Pancreas (tissue), 10 donors: ENCODE data around the gene APOL3. TPM values are rescaled to one million over a fixed set of nuclear protein-coding genes. Genes with fewer than 3 reads are reported as not detected.

Experiments used
- ATAC-seq, 4 donors: fragments of 200-7000 bp; cut with Tn5 transposase; one replicate each; pipeline versions ENCODE4 v1.8.0 to v1.9.1; 2020; ENCODE audit warnings: mild to moderate bottlenecking in 4 of 4, moderate library complexity in 4 of 4
- DNase-seq, 6 donors: peaks; one replicate each; pipeline ENCODE4 v3.0.0-alpha.2; 2020
- FAIRE-seq: peaks from 2 replicates; lab custom pipeline; 2012; peaks lifted over from hg19 to GRCh38; lab: Jason Lieb, UNC
- H3K27ac ChIP-seq, 4 donors: fragments of 200-600 bp; sonication (generic); 1 replicate in 3 of 4; 2 replicates in 1 of 4; pipeline versions ENCODE4 v1.5.0 to v1.8.0; 2020
- H3K27me3 ChIP-seq, 4 donors: fragments of 200-600 bp; one replicate each; pipeline ENCODE4 v1.8.0; 2021
- H3K36me3 ChIP-seq, 3 donors: fragments of 200-600 bp; sonication (generic) in 1 of 3; one replicate each; pipeline versions ENCODE4 v1.5.0 to v1.8.0; 2020 to 2021
- H3K4me1 ChIP-seq, 3 donors: fragments of 200-600 bp; one replicate each; pipeline ENCODE4 v1.8.0; 2021
- H3K4me3 ChIP-seq, 4 donors: fragments of 200-600 bp; sonication (generic) in 2 of 4; one replicate each; pipeline versions ENCODE4 v1.5.0 to v1.8.0; 2020 to 2021
- H3K9me3 ChIP-seq, 4 donors: fragments of 200-600 bp; one replicate each; pipeline ENCODE4 v1.8.0; 2021
- WGBS, 2 donors: extraction: QIAGEN DNeasy Blood & Tissue Kit; methylation state at CpG; one replicate each; pipeline ENCODE4 v1.1.7; 2013; 5-methylcytosine and 5-hydroxymethylcytosine counted together
- intact Hi-C, 3 donors: fragments of 100-400 bp; cut with DNase I; formaldehyde crosslinking; loops; one replicate each; pipeline versions ENCODE4 v1.11.1 to v1.14.2; 2022
- polyA plus RNA-seq, 2 donors: library from polyadenylated mRNA; stranded (reverse); fragments of 200-250 nt; gene quantifications; one replicate each; pipeline ENCODE4 v1.2.3, GENCODE V29; 2013
- total RNA-seq, 6 donors: library from RNA; stranded (reverse); fragmentation: NEBNext Ultra II Directional in 4 of 6; extraction: Animal tissue kit (Norgen Biotek cat#: 25700) in 4 of 6; gene quantifications; one replicate each; pipeline versions ENCODE4 v1.2.1 to v1.2.4, GENCODE V29; 2021 to 2023
- TF ChIP-seq, protein P1 (sequence below), 4 donors: fragments of 200-600 bp; sonication (generic) in 3 of 4; IDR thresholded peaks; one replicate each; pipeline versions ENCODE4 v1.5.0 to v1.8.0; 2021; ENCODE audit warnings: antibody characterized with exemption in 4 of 4
- donor health status: healthy with polysubstance abuse.
- donor health status: DM: no; HTN: no; CAD: no; lungs with moderate emphysema.
- donor health status: DM: no; HTN: no; CAD: no.
- donor health status: control.
- donor health status: control.
- donor health status: Bipolar disorder and iron deficiency.
- donor health status: DM: yes; HTN: yes; CAD: no.
- donor health status: DM: no; HTN: no; CAD: no.
- donor health status: DM: no; HTN: no; CAD: no.
- donor health status: DM: yes; HTN: yes; CAD: no.

Gene APOL3
- total and polyA plus RNA-seq, 8 donors = 2.5 to 13.5 (median 5.9) TPM

DNA sequence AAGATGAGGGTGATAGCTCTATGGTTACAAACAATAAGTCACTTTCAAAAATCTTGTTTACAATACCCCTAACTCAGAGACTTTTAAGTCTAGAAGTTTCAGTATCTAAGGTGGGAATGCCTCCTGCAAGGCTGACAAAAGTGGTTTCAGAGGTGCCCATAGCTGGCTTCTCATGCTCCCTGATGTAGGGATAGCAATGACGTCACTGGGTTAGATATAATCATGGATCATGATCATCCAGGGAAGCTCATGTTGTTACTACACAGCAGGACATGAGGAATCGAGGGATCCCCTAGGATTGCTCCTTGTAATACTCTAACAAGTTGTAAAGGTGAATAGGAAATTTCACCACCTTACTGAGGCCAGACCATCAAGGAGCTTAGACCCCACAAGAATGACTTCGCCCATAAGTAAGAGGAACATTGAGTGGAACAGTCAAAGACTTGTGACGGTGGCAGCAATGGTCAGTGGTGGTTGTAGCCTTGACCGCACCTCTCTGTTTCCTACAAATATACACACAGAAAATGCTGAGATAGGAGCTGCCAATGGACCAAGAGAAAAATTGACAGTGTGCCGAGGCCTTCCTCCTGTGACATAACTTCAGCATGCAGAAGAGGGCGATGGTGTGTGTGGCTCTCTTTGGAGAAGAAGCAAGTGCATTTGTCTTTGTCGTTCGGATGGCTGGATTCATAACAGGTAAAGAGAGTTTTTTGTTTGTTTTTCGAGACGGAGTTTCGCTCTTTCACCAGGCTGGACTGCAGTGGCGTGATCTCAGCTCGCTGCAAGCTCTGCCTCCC is 25.5 kb upstream of the APOL3 start:
- Histone ChIP-seq H3K36me3 (no peaks in the 10 kb centered on the region), H3K27ac (no peak overlapping the region), H3K4me1 (no peaks in the 10 kb centered on the region), H3K9me3 (no peaks in the 10 kb centered on the region), H3K27me3 (no peaks in the 10 kb centered on the region), H3K4me3 (no peak overlapping the region)
- 77 to 81% methylated on average over 14 of the region's 14 CpGs for WGBS, 2 donors
- TF ChIP-seq, protein P1, sequence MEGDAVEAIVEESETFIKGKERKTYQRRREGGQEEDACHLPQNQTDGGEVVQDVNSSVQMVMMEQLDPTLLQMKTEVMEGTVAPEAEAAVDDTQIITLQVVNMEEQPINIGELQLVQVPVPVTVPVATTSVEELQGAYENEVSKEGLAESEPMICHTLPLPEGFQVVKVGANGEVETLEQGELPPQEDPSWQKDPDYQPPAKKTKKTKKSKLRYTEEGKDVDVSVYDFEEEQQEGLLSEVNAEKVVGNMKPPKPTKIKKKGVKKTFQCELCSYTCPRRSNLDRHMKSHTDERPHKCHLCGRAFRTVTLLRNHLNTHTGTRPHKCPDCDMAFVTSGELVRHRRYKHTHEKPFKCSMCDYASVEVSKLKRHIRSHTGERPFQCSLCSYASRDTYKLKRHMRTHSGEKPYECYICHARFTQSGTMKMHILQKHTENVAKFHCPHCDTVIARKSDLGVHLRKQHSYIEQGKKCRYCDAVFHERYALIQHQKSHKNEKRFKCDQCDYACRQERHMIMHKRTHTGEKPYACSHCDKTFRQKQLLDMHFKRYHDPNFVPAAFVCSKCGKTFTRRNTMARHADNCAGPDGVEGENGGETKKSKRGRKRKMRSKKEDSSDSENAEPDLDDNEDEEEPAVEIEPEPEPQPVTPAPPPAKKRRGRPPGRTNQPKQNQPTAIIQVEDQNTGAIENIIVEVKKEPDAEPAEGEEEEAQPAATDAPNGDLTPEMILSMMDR (IDR thresholded peaks at IDR 0.05) = no peak
- FAIRE-seq (no peak), ATAC-seq (no peak), DNase-seq (no peak)
- intact Hi-C loops = no loop called here

DNA sequence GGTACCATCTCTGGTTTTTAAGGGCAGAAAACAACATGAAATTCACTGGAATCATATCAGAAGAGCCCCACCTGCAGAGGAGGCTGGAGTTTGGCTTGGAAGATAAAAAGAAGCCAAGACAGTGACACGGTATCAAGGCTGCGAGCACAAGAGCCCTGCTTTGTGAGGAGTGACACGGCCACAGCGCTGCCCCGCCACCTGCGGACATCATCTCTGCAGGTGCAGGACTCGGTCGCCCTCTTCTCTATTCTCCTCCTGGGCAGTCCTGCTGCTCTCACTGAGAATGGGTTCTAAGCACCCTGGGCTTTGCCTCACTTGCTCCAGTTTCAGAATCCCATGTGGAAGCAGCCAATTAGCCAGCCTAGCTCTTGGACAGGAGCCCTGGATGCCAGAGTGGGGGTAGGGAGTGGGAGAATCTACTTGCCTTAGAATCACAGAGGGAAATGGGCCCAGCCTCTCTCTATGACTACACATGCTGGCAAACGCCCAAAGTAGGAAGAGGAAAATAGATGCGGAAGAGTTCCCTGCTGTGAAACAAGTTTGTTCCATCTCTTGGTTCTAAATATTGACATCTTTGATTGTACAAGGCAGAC is 24.0 kb upstream of the APOL3 start:
- 75 to 76% methylated on average over 10 of the region's 10 CpGs for WGBS, 2 donors
- no peaks in the 10 kb centered on the region for H3K36me3 ChIP-seq
- FAIRE-seq (no peak), DNase-seq (no peak), ATAC-seq (no peak)
- no peak overlapping the region for H3K4me3 ChIP-seq
- TF ChIP-seq, protein P1 (IDR thresholded peaks at IDR 0.05) = no peak
- H3K27me3 ChIP-seq = no peaks in the 10 kb centered on the region
- H3K9me3 ChIP-seq = no peaks in the 10 kb centered on the region
- H3K4me1 ChIP-seq = no peaks in the 10 kb centered on the region
- intact Hi-C loops = loop anchor here in 1 of 3 donors (5.0 kb wide), 1 partner anchor 37 kb away; no protein-coding TSS in a partner anchor
- no peak overlapping the region for H3K27ac ChIP-seq

DNA sequence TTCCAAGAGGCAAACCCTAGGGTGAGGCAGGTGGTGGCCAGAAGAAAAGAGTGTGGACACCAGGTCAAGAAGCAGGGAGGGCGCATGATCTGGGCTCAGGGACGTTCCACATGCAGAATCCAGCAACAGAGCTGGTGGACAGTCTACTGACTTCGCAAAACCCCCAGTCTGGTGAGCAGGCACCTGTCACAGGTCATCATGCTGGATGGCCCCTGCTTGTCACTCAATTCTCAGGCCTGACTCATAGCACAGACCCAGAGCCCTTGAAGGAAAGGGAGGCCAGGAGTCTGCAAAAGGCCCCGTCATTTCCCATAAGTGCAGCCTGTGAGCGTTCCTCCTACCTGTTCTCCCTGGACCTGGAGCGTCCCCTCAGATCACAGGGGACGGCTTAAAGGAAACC is 22.9 kb upstream of the APOL3 start:
- DNase-seq = no peak
- no peak for FAIRE-seq
- ATAC-seq = no peak
- Histone ChIP-seq H3K36me3 (no peaks in the 10 kb centered on the region), H3K4me3 (no peak overlapping the region), H3K9me3 (no peaks in the 10 kb centered on the region), H3K27ac (no peak overlapping the region), H3K4me1 (no peaks in the 10 kb centered on the region), H3K27me3 (no peaks in the 10 kb centered on the region)
- intact Hi-C loops = loop anchor here in 1 of 3 donors (5.0 kb wide), 1 partner anchor 36 kb away; no protein-coding TSS in a partner anchor
- TF ChIP-seq, protein P1 (IDR thresholded peaks at IDR 0.05) = no peak
- 86 to 96% methylated on average over 7 of the region's 7 CpGs for WGBS, 2 donors

DNA sequence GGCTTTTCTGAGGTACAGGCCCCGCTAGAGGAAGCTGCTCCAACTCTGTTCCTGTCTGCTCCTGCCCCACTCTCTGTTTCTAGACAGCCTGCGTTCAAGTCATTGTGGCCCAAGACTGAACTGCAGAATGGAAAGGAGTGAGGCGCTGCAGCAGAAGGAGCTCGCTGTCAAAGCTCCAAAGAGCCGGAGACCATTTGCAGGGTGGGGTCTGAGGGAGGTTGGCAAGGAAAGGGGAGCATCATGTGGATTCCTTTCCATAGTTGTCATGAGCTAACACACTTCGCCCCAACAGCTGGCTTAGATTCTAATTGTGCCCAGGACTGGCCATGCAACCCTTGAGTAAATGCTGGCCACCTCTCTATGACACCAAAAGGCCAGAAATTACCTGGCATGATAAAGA is 22.3 kb upstream of the APOL3 start:
- WGBS, 2 donors = 90 to 94% methylated on average over 6 of the region's 6 CpGs
- DNase-seq = no peak
- Histone ChIP-seq H3K9me3 (no peaks in the 10 kb centered on the region), H3K36me3 (no peaks in the 10 kb centered on the region), H3K27ac (no peak overlapping the region), H3K4me1 (no peaks in the 10 kb centered on the region), H3K4me3 (no peak overlapping the region), H3K27me3 (no peaks in the 10 kb centered on the region)
- intact Hi-C loops = loop anchor here in 1 of 3 donors (5.0 kb wide), 1 partner anchor 36 kb away; no protein-coding TSS in a partner anchor
- no peak for FAIRE-seq
- no peak for ATAC-seq
- TF ChIP-seq, protein P1 (IDR thresholded peaks at IDR 0.05) = no peak
